HCT116 (cell line): Measurements from ENCODE around the gene VGF. TPM values are rescaled to one million over a fixed set of nuclear protein-coding genes. Genes with fewer than 3 reads are reported as not detected.

Source experiments
- ATAC-seq: fragments of 200-7000 bp; cut with Tn5 transposase; 2 replicates; pipeline ENCODE4 v1.9.1; 2020; ENCODE audit warnings: mild to moderate bottlenecking, moderate library complexity
- BruUV-seq: library from RNA; stranded (reverse); fragments of 400-500 nt; replicated peaks from 2 replicates; lab custom pipeline; 2021; lab: Mats Ljungman, UMichigan
- CTCF ChIA-PET: fragments of 300-600 bp; sonication (Branson Sonifier 250); formaldehyde crosslinking; loops from one replicate; lab custom pipeline; 2021; ENCODE audit warnings: antibody characterized with exemption; lab: Charles Lee
- POLR2A ChIA-PET: fragments of 300-600, 350-600 bp; sonication (Branson Sonifier 250); formaldehyde crosslinking; loops from one replicate; lab custom pipeline; 2021; ENCODE audit warnings: antibody characterized with exemption; lab: Charles Lee
- RAD21 ChIA-PET, 2 experiments: fragments of 300-600 bp; sonication (Branson Sonifier 250); formaldehyde crosslinking; loops; one replicate each; lab custom pipeline; 2023; ENCODE audit warnings: low total read pairs in 2 of 2; ENCODE audit not compliant: uncharacterized antibody in 2 of 2, unreplicated experiment in 2 of 2, low non-redundant PET in 1 of 2; lab: Charles Lee
- DNase-seq: peaks from one replicate; pipeline ENCODE4 v3.0.0-alpha.2; 2010; ENCODE audit warnings: low read depth, low spot score
- H2AFZ ChIP-seq: fragments of 200-600 bp; shearing (Covaris generic), sonication (generic); 2 replicates; pipeline ENCODE4 v1.6.1; 2017; ENCODE audit warnings: low read depth, mixed run types, mixed read lengths, antibody characterized with exemption, low read length; ENCODE audit not compliant: poor library complexity, severe bottlenecking
- H3K27ac ChIP-seq: 2 replicates; pipeline ENCODE4 v1.5.1; 2012; ENCODE audit warnings: low read depth, low read length
- H3K27me3 ChIP-seq: fragments of 200-600 bp; sonication (generic); 2 replicates; pipeline ENCODE4 v1.6.1; 2016; ENCODE audit warnings: mixed run types, low read length, mixed read lengths; ENCODE audit not compliant: insufficient read depth
- H3K36me3 ChIP-seq, 2 experiments: fragments of 200-500 bp in 1 of 2; fragments of 200-600 bp in 1 of 2; sonication (Bioruptor generic) in 1 of 2; sonication (generic) in 1 of 2; 2 replicates each; pipeline versions ENCODE4 v1.5.1 to v1.6.1; 2014 to 2016; ENCODE audit warnings: low read length in 2 of 2, inconsistent platforms in 1 of 2, mixed read lengths in 1 of 2, mixed run types in 1 of 2; ENCODE audit not compliant: insufficient read depth in 2 of 2, control insufficient read depth in 1 of 2
- H3K4me1 ChIP-seq, 2 experiments: fragments of 200-600 bp in 1 of 2; sonication (generic) in 1 of 2; 2 replicates each; pipeline versions ENCODE4 v1.5.1 to v1.6.1; 2012 to 2017; ENCODE audit warnings: low read length in 2 of 2, inconsistent platforms in 1 of 2, mild to moderate bottlenecking in 1 of 2, mixed read lengths in 1 of 2, mixed run types in 1 of 2, moderate library complexity in 1 of 2; ENCODE audit not compliant: insufficient read depth in 2 of 2, control insufficient read depth in 1 of 2
- H3K4me2 ChIP-seq: fragments of 200-600 bp; sonication (generic); 2 replicates; pipeline ENCODE4 v1.6.1; 2017; ENCODE audit warnings: mixed run types, low read length, mixed read lengths
- H3K4me3 ChIP-seq, 2 experiments: fragments of 200-600 bp in 1 of 2; sonication (generic) in 1 of 2; replicated peaks in 1 of 2; 2 replicates each; pipeline ENCODE4 v1.5.1; 2011 to 2016; ENCODE audit warnings: low read length in 2 of 2, control low read depth in 1 of 2, low read depth in 1 of 2, mild to moderate bottlenecking in 1 of 2, mixed read lengths in 1 of 2, mixed run types in 1 of 2
- H3K79me2 ChIP-seq: fragments of 200-600 bp; sonication (generic); 2 replicates; pipeline ENCODE4 v1.6.1; 2017; ENCODE audit warnings: mild to moderate bottlenecking, mixed run types, low read length, moderate library complexity, mixed read lengths; ENCODE audit not compliant: insufficient read depth
- H3K9ac ChIP-seq: fragments of 200-600 bp; sonication (generic); 2 replicates; pipeline ENCODE4 v1.6.1; 2016; ENCODE audit warnings: low read length, mixed read lengths
- H3K9me2 ChIP-seq: fragments of 200-600 bp; sonication (generic), shearing (Covaris generic); 2 replicates; pipeline ENCODE4 v1.6.1; 2017; ENCODE audit warnings: mixed run types, mild to moderate bottlenecking, moderate library complexity; ENCODE audit not compliant: insufficient read depth
- H3K9me3 ChIP-seq, 2 experiments: fragments of 200-500 bp in 1 of 2; fragments of 200-600 bp in 1 of 2; sonication (Bioruptor generic) in 1 of 2; sonication (generic) in 1 of 2; 2 replicates each; pipeline ENCODE4 v1.6.1; 2014 to 2017; ENCODE audit warnings: low read length in 2 of 2, mixed read lengths in 2 of 2, inconsistent platforms in 1 of 2, low read depth in 1 of 2, mild to moderate bottlenecking in 1 of 2, mixed run types in 1 of 2, moderate library complexity in 1 of 2; ENCODE audit not compliant: control insufficient read depth in 1 of 2, insufficient read depth in 1 of 2
- H4K20me1 ChIP-seq: fragments of 200-600 bp; sonication (generic), shearing (Covaris generic); 2 replicates; pipeline ENCODE4 v1.6.1; 2017; ENCODE audit warnings: mixed run types, mild to moderate bottlenecking, moderate library complexity; ENCODE audit not compliant: insufficient read depth
- CEBPB ChIP-seq: IDR thresholded peaks from 2 replicates; pipeline ENCODE4 v1.6.1; 2012; ENCODE audit warnings: low read depth
- CTCF ChIP-seq, 3 experiments: fragments of 200-600 bp in 1 of 3; sonication (generic) in 1 of 3; IDR thresholded peaks in 2 of 3; conservative IDR thresholded peaks in 1 of 3; 2 replicates each; pipeline ENCODE4 v1.5.1; 2012 to 2017; ENCODE audit warnings: low read depth in 2 of 3, low read length in 2 of 3, antibody characterized with exemption in 1 of 3, borderline replicate concordance in 1 of 3, control low read depth in 1 of 3, mild to moderate bottlenecking in 1 of 3, mixed read lengths in 1 of 3, mixed run types in 1 of 3, moderate library complexity in 1 of 3; ENCODE audit not compliant: insufficient read depth in 1 of 3
- ELF1 ChIP-seq: IDR thresholded peaks from 2 replicates; pipeline ENCODE4 v1.6.1; 2012; ENCODE audit warnings: low read depth, borderline replicate concordance
- EZH2 ChIP-seq: fragments of 200-600 bp; sonication (generic); IDR thresholded peaks from 2 replicates; pipeline ENCODE4 v1.6.1; 2017; ENCODE audit warnings: antibody characterized with exemption, mixed run types
- FOSL1 ChIP-seq: IDR thresholded peaks from 2 replicates; pipeline ENCODE4 v1.6.1; 2012; ENCODE audit warnings: low read depth
- POLR2A ChIP-seq: IDR thresholded peaks from 2 replicates; pipeline ENCODE4 v1.7.0; 2011; ENCODE audit warnings: borderline replicate concordance; ENCODE audit not compliant: insufficient read depth, insufficient read length; ENCODE audit errors: extremely low read depth
- REST ChIP-seq: IDR thresholded peaks from 2 replicates; pipeline ENCODE4 v1.6.1; 2012; ENCODE audit warnings: low read depth
- SIN3A ChIP-seq: IDR thresholded peaks from 2 replicates; pipeline ENCODE4 v1.6.1; 2012; ENCODE audit warnings: low read depth
- SP1 ChIP-seq: IDR thresholded peaks from 2 replicates; pipeline ENCODE4 v1.6.1; 2012; ENCODE audit warnings: low read depth
- SRF ChIP-seq: IDR thresholded peaks from 2 replicates; pipeline ENCODE4 v1.6.1; 2012; ENCODE audit warnings: low read depth
- TCF7L2 ChIP-seq: IDR thresholded peaks from 2 replicates; pipeline ENCODE4 v1.7.0; 2011; ENCODE audit warnings: borderline replicate concordance, inconsistent platforms; ENCODE audit not compliant: insufficient read depth, insufficient read length; ENCODE audit errors: extremely low read depth
- YY1 ChIP-seq: IDR thresholded peaks from 2 replicates; pipeline ENCODE4 v1.6.1; 2011; ENCODE audit warnings: low read length, low read depth, moderate library complexity, mild to moderate bottlenecking; ENCODE audit not compliant: insufficient replicate concordance; ENCODE audit errors: extremely low read depth
- ZFX ChIP-seq: fragments of 450-650 bp; IDR thresholded peaks from 2 replicates; pipeline ENCODE4 v1.6.1; 2017
- ZNF274 ChIP-seq: fragments of 200-500 bp; sonication (Bioruptor generic); IDR thresholded peaks from 2 replicates; pipeline ENCODE4 v1.6.1; 2014; ENCODE audit warnings: mild to moderate bottlenecking, low read depth, low read length, inconsistent platforms
- intact Hi-C: fragments of 100-400 bp; cut with micrococcal nuclease; formaldehyde crosslinking; loops from 2 replicates; pipeline ENCODE4 v1.10.0; 2022
- total RNA-seq: library from RNA; stranded (reverse); gene quantifications from one replicate; pipeline ENCODE4 v1.2.1, GENCODE V29; 2021; ENCODE audit not compliant: unreplicated experiment

The VGF gene
- total RNA-seq, 1 experiment from 2014 or later, result 43.2 TPM

- H3K4me3 ChIP-seq, result no peak overlapping the region
- H3K9ac ChIP-seq, result no peak overlapping the region
- peaks cover 6 to 23% of the 10 kb centered on the region in 2 experiments; a peak in 3 of 4 replicates for H3K4me1 ChIP-seq
- H3K27ac ChIP-seq, result no peak overlapping the region
- no TSS peak for BruUV-seq
- H3K9me2 ChIP-seq, result no peaks in the 10 kb centered on the region
- no peaks in the 10 kb centered on the region for H3K36me3 ChIP-seq
- ChIA-PET POLR2A (interaction anchor here (1.6 kb wide), 1 partner anchor 41 kb away, joined by 4 read pairs; no protein-coding TSS in a partner anchor), CTCF (interaction anchor here (1.3 kb wide), 1 partner anchor 42 kb away, joined by 4 read pairs; no protein-coding TSS in a partner anchor), RAD21 (no interaction called here)
- ATAC-seq (no peak), DNase-seq (no peak)
- H2AFZ ChIP-seq, result peak overlapping the region; percentile 65
- H3K79me2 ChIP-seq, result no peaks in the 10 kb centered on the region
- H3K27me3 ChIP-seq, result no peaks in the 10 kb centered on the region
- intact Hi-C loops, result no loop called here
- no peaks in the 10 kb centered on the region for H3K9me3 ChIP-seq
- H3K4me2 ChIP-seq, result peak overlapping the region; percentile 4; the same call in 1 of the 2 replicates
- no peak for TF ChIP-seq SRF
- TF ChIP-seq, all 23 proteins: peak for 0
- H4K20me1 ChIP-seq, result no peaks in the 10 kb centered on the region
These were observed 20.0 kb upstream of the VGF start for GRCh38 chr7:101185258-101185839.

- CTCF ChIA-PET, result no interaction called here
- no peak within 1 kb of the TSS for H3K4me3 ChIP-seq
- no peaks in the 10 kb centered on the region for H3K27me3 ChIP-seq
- POLR2A ChIA-PET, result no interaction called here
- H3K9ac ChIP-seq, result no peak within 1 kb of the TSS
- BruUV-seq, result no TSS peak
- ATAC-seq (no peak), DNase-seq (no peak)
- intact Hi-C loops, result no loop called here
- H3K36me3 ChIP-seq, result no peaks in the 10 kb centered on the region
- H2AFZ ChIP-seq, result no peak within 1 kb of the TSS
- peaks cover 6 to 19% of the 10 kb centered on the region in 2 experiments; a peak in 3 of 4 replicates for H3K4me1 ChIP-seq
- H3K79me2 ChIP-seq, result no peaks in the 10 kb centered on the region
- H4K20me1 ChIP-seq, result no peaks in the 10 kb centered on the region
- no peak within 1 kb of the TSS for H3K4me2 ChIP-seq
- RAD21 ChIA-PET, result no interaction called here
- H3K9me2 ChIP-seq, result no peaks in the 10 kb centered on the region
- H3K27ac ChIP-seq, result no peak within 1 kb of the TSS
- H3K9me3 ChIP-seq, result no peaks in the 10 kb centered on the region
- TF ChIP-seq YY1, result no peak
- TF ChIP-seq CTCF (IDR thresholded peaks at IDR 0.05 in 2 of 3, conservative IDR thresholded peaks at IDR 0.05 in 1 of 3; ENCODE audit: borderline replicate concordance in 1 of 3, insufficient read depth in 1 of 3, low read depth in 2 of 3, low read length in 2 of 3), result no peak
- TF ChIP-seq EZH2, result no peak
- no peak for TF ChIP-seq SIN3A
- TF ChIP-seq TCF7L2, result no peak
- TF ChIP-seq CEBPB, result no peak
- TF ChIP-seq SP1, result no peak
- TF ChIP-seq ZNF274, result no peak
- no peak for TF ChIP-seq POLR2A
- TF ChIP-seq FOSL1, result no peak
- TF ChIP-seq SRF, result no peak
- TF ChIP-seq ZFX, result no peak
- no peak for TF ChIP-seq ELF1
- TF ChIP-seq REST, result no peak
These were observed 14.9 kb upstream of the VGF start, which contains the start of gene NAT16 for GRCh38 chr7:101180130-101180755. Gene NAT16, minus strand, starts transcription at chr7:101180293. Its CDS starts 5,486 bp downstream, at chr7:101174807.
